Endothelial cell (in vitro differentiated cells): ENCODE results near the gene CPA2. TPM values are rescaled to one million over a fixed set of nuclear protein-coding genes. Genes with fewer than 3 reads are reported as not detected.

Source experiments
- DNase-seq: peaks from one replicate; pipeline ENCODE4 v3.0.0; 2021; ENCODE audit warnings: low spot score
- H3K27ac Mint-ChIP-seq: one replicate; pipeline ENCODE4 v1.8.0; 2021; ENCODE audit warnings: mixed read lengths, inconsistent platforms; ENCODE audit not compliant: unreplicated experiment
- H3K27me3 Mint-ChIP-seq: one replicate; pipeline ENCODE4 v1.8.0; 2021; ENCODE audit warnings: mild to moderate bottlenecking, moderate library complexity, mixed read lengths, inconsistent platforms; ENCODE audit not compliant: unreplicated experiment
- H3K36me3 Mint-ChIP-seq: one replicate; pipeline ENCODE4 v1.8.0; 2021; ENCODE audit warnings: mild to moderate bottlenecking, low read depth, mixed read lengths, inconsistent platforms; ENCODE audit not compliant: unreplicated experiment
- H3K4me1 Mint-ChIP-seq: one replicate; pipeline ENCODE4 v1.8.0; 2021; ENCODE audit warnings: mild to moderate bottlenecking, mixed read lengths, inconsistent platforms; ENCODE audit not compliant: unreplicated experiment
- H3K4me3 Mint-ChIP-seq: one replicate; pipeline ENCODE4 v1.8.0; 2021; ENCODE audit warnings: mild to moderate bottlenecking, mixed read lengths, inconsistent platforms; ENCODE audit not compliant: unreplicated experiment
- H3K9me3 Mint-ChIP-seq: one replicate; pipeline ENCODE4 v1.8.0; 2021; ENCODE audit warnings: mixed read lengths, inconsistent platforms; ENCODE audit not compliant: unreplicated experiment
- total RNA-seq: library from RNA; stranded (reverse); fragmentation: NEBNext Ultra II Directional; extraction: Animal tissue kit (Norgen Biotek cat#: 25700); gene quantifications from one replicate; pipeline ENCODE4 v1.2.1, GENCODE V29; 2021; ENCODE audit not compliant: unreplicated experiment
- TF ChIP-seq, protein P1 (sequence below): fragments of 200-600 bp; sonication (generic); IDR thresholded peaks from one replicate; pipeline ENCODE4 v1.5.0; 2021; ENCODE audit warnings: antibody characterized with exemption; ENCODE audit not compliant: unreplicated experiment

Gene CPA2
- total RNA-seq, 1 donor from 2014 or later, result not detected

DNA sequence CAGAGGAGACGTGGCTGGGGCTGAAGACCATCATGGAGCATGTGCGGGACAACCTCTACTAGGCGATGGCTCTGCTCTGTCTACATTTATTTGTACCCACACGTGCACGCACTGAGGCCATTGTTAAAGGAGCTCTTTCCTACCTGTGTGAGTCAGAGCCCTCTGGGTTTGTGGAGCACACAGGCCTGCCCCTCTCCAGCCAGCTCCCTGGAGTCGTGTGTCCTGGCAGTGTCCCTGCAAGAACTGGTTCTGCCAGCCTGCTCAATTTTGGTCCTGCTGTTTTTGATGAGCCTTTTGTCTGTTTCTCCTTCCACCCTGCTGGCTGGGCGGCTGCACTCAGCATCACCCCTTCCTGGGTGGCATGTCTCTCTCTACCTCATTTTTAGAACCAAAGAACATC is 56.0 kb downstream of the CPA2 start:
- no peak for DNase-seq
- Mint-ChIP-seq H3K27me3 (peaks cover 3% of the 10 kb centered on the region), H3K4me1 (no peaks in the 10 kb centered on the region), H3K36me3 (peaks cover 3% of the 10 kb centered on the region), H3K27ac (no peak overlapping the region), H3K4me3 (no peak overlapping the region), H3K9me3 (no peaks in the 10 kb centered on the region)
- TF ChIP-seq, protein P1, sequence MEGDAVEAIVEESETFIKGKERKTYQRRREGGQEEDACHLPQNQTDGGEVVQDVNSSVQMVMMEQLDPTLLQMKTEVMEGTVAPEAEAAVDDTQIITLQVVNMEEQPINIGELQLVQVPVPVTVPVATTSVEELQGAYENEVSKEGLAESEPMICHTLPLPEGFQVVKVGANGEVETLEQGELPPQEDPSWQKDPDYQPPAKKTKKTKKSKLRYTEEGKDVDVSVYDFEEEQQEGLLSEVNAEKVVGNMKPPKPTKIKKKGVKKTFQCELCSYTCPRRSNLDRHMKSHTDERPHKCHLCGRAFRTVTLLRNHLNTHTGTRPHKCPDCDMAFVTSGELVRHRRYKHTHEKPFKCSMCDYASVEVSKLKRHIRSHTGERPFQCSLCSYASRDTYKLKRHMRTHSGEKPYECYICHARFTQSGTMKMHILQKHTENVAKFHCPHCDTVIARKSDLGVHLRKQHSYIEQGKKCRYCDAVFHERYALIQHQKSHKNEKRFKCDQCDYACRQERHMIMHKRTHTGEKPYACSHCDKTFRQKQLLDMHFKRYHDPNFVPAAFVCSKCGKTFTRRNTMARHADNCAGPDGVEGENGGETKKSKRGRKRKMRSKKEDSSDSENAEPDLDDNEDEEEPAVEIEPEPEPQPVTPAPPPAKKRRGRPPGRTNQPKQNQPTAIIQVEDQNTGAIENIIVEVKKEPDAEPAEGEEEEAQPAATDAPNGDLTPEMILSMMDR, result no peak

DNA sequence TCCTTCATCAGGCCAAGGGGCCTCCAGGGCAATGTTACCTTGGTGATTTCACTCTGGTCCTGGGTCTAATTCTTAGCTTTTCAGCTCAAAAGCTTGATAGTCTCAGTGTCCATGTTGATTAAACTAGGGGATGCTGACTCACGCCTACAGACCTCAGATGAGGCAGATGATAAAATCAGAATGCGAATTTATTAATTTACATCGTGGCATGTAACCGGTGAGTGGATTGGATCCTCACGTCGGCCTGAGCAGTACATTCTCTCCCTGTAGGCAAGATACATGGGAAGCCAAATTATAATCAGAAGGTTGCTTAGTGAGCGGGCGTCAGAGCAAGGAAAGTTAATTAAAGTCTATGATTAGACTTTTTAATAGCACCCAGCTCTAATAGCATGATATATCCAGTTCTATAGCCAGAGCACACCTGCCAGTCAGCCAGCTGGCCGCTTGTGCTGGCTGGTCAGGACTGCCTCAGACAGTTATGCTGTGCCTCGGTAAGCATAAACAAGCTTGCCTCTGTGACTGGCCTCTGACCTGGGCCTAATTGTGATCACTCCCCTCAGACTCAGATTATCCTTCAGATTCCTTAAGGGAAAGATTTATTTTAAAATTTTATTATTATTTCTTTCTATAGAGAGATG is 57.8 kb downstream of the CPA2 start:
- TF ChIP-seq, protein P1, result no peak
- H3K36me3 Mint-ChIP-seq, result no peaks in the 10 kb centered on the region
- H3K27me3 Mint-ChIP-seq, result peaks cover 2% of the 10 kb centered on the region
- no peak overlapping the region for H3K27ac Mint-ChIP-seq
- no peaks in the 10 kb centered on the region for H3K4me1 Mint-ChIP-seq
- H3K4me3 Mint-ChIP-seq, result no peak overlapping the region
- H3K9me3 Mint-ChIP-seq, result no peaks in the 10 kb centered on the region
- DNase-seq, result no peak

DNA sequence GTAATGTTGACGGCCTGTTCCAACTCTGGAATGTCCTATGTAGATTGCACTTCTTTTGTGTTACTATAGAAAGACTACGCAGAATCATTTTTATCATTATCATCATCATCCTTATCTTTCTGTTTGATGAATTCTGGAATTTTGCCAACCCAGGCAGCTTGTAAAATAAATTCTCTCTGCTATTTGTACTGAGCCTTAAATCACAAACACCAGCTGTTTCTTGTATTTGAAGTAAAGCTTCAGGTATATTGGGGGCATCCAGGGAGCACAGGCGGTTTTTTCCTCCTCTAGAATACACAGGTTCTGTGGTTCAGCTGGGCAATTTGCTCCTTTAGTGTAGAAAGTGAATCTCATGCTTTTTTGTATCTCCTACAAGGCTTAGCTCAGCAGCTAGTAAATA is 63.0 kb downstream of the CPA2 start:
- no peak for DNase-seq
- TF ChIP-seq, protein P1, result no peak
- Mint-ChIP-seq H3K4me3 (no peak overlapping the region), H3K27me3 (no peaks in the 10 kb centered on the region), H3K36me3 (no peaks in the 10 kb centered on the region), H3K27ac (no peak overlapping the region), H3K9me3 (no peaks in the 10 kb centered on the region), H3K4me1 (no peaks in the 10 kb centered on the region)

DNA sequence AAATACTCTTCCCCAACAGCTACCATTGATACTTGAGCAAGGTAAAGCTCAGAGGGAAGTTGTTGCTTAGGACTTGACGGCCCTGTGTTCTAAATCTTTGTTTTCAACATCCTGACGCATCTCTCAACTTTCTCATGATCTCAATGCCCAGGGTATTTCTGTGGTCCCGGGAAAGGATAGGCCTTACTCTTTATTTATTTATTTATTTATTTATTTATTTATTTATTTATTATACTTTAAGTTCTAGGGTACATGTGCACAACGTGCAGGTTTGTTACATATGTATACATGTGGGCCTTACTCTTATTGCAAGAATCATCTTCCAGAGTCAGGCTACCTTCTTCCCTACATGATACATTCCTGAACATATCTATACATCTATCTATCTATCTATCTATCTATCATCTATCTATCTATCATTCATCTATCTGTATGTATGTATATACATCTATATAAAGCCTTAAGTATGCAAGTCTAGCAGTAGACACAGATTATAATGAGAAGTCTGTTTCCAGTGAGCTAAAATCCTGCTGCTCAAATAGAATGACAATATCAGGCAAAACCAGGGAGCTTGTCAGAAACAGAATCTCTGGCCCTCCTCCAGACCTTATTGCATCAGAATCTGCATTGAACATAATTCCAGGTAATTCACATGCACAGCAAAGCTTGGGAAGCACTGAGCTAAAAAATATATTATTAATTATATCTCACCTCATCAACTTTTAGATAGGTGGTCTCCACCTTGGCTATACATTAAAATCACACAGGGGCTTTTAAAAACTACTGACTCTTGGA is 65.8 kb downstream of the CPA2 start:
- no peak for DNase-seq
- H3K4me1 Mint-ChIP-seq, result no peaks in the 10 kb centered on the region

More for the DNA sequence above, 65.8 kb downstream of the CPA2 start:
- Mint-ChIP-seq H3K4me3 (no peak overlapping the region), H3K9me3 (no peaks in the 10 kb centered on the region), H3K27me3 (peaks cover 3% of the 10 kb centered on the region), H3K36me3 (no peaks in the 10 kb centered on the region), H3K27ac (no peak overlapping the region)
- TF ChIP-seq, protein P1, result no peak
